Measurements from ENCODE around the gene ADARB2. TPM values are rescaled to one million over a fixed set of nuclear protein-coding genes. Genes with fewer than 3 reads are reported as not detected.

ADARB2 gene
- total and polyA plus RNA-seq, 2 experiments from 2014 or later: 0.13 to 0.48 TPM

- H3K4me3 ChIP-seq: no peak overlapping the region
- no peak overlapping the region for H3K4me2 ChIP-seq
- no peaks in the 10 kb centered on the region for H3K36me3 ChIP-seq (replicated peaks; ENCODE audit: insufficient read depth, low read depth)
- H3K27me3 ChIP-seq: no peaks in the 10 kb centered on the region
- no peak overlapping the region for H3K27ac ChIP-seq
- H4K20me1 ChIP-seq (ENCODE audit: insufficient read depth, poor library complexity, severe bottlenecking): no peaks in the 10 kb centered on the region
- no peaks in the 10 kb centered on the region for H3K9me2 ChIP-seq (replicated peaks; ENCODE audit: insufficient read depth)
- H3K9me3 ChIP-seq (ENCODE audit: low read depth): no peaks in the 10 kb centered on the region
- TF ChIP-seq EZH2phosphoT487 (IDR thresholded peaks at IDR 0.05; ENCODE audit: low read depth, severe bottlenecking, unreplicated experiment): no peak
- TF ChIP-seq EZH2 (IDR thresholded peaks at IDR 0.05; ENCODE audit: borderline replicate concordance): no peak
- TF ChIP-seq CTCF (IDR thresholded peaks at IDR 0.05; ENCODE audit: poor library complexity): no peak
- whole genome bisulfite sequencing (ENCODE audit: low lambda C conversion rate, missing lambda C conversion rate): 93% methylated on average over 22 of the region's 22 CpGs
- DNase-seq (ENCODE audit: low spot score): no peak
- no peak overlapping the region for H2AFZ ChIP-seq
- H3K4me1 ChIP-seq (ENCODE audit: insufficient read depth): no peaks in the 10 kb centered on the region
- no peaks in the 10 kb centered on the region for H3K79me2 ChIP-seq
These were observed 546.4 kb downstream of the ADARB2 start for GRCh38 chr10:1190791-1191490.

GRCh38 chr10:1190052-1190395 is 547.3 kb downstream of the ADARB2 start:
- H3K79me2 ChIP-seq: no peaks in the 10 kb centered on the region
- no peaks in the 10 kb centered on the region for H3K9me3 ChIP-seq (ENCODE audit: low read depth)
- no peak overlapping the region for H3K4me2 ChIP-seq
- 95% methylated on average over 12 of the region's 12 CpGs for WGBS (ENCODE audit: low lambda C conversion rate, missing lambda C conversion rate)
- H3K4me3 ChIP-seq: no peak overlapping the region
- no peaks in the 10 kb centered on the region for H3K36me3 ChIP-seq (replicated peaks; ENCODE audit: insufficient read depth, low read depth)
- no peak overlapping the region for H3K27ac ChIP-seq
- H3K9me2 ChIP-seq (replicated peaks; ENCODE audit: insufficient read depth): no peaks in the 10 kb centered on the region
- no peak for TF ChIP-seq CTCF (IDR thresholded peaks at IDR 0.05; ENCODE audit: poor library complexity)
- TF ChIP-seq EZH2phosphoT487 (IDR thresholded peaks at IDR 0.05; ENCODE audit: low read depth, severe bottlenecking, unreplicated experiment): no peak
- no peak for DNase-seq (ENCODE audit: low spot score)
- no peak overlapping the region for H2AFZ ChIP-seq
- no peaks in the 10 kb centered on the region for H4K20me1 ChIP-seq (ENCODE audit: insufficient read depth, poor library complexity, severe bottlenecking)
- H3K27me3 ChIP-seq: no peaks in the 10 kb centered on the region
- H3K4me1 ChIP-seq (ENCODE audit: insufficient read depth): no peaks in the 10 kb centered on the region

- Histone ChIP-seq H3K79me2 (no peaks in the 10 kb centered on the region), H3K9me3 (ENCODE audit: low read depth) (no peaks in the 10 kb centered on the region), H3K9me2 (replicated peaks; ENCODE audit: insufficient read depth) (no peaks in the 10 kb centered on the region), H2AFZ (no peak overlapping the region), H3K4me1 (ENCODE audit: insufficient read depth) (no peaks in the 10 kb centered on the region), H4K20me1 (ENCODE audit: insufficient read depth, poor library complexity, severe bottlenecking) (no peaks in the 10 kb centered on the region), H3K36me3 (replicated peaks; ENCODE audit: insufficient read depth, low read depth) (no peaks in the 10 kb centered on the region), H3K27me3 (no peaks in the 10 kb centered on the region), H3K4me3 (no peak overlapping the region), H3K4me2 (no peak overlapping the region), H3K27ac (no peak overlapping the region)
- TF ChIP-seq EZH2phosphoT487 (IDR thresholded peaks at IDR 0.05; ENCODE audit: low read depth, severe bottlenecking, unreplicated experiment) (no peak), EZH2 (IDR thresholded peaks at IDR 0.05; ENCODE audit: borderline replicate concordance) (no peak), CTCF (IDR thresholded peaks at IDR 0.05; ENCODE audit: poor library complexity) (no peak)
- no peak for DNase-seq (ENCODE audit: low spot score)
- 89% methylated on average over 18 of the region's 26 CpGs for WGBS (ENCODE audit: low lambda C conversion rate, missing lambda C conversion rate)
These were observed 547.9 kb downstream of the ADARB2 start for GRCh38 chr10:1189166-1190051.

Measured in hepatocyte (in vitro differentiated cells).